Measurements from ENCODE around the gene CEP104.

The CEP104 gene

GRCh38 chr1:3869751-3870301, 12.8 kb upstream of the CEP104 start:
- DNase-seq = no peak

- no peak for DNase-seq
These were observed 11.5 kb upstream of the CEP104 start for GRCh38 chr1:3868464-3869006.

- DNase-seq = no peak
These were observed 8.7 kb upstream of the CEP104 start for GRCh38 chr1:3865606-3866160.

GRCh38 chr1:3864884-3865283, 7.9 kb upstream of the CEP104 start:
- DNase-seq = no peak

- peak in 31 of 56 donors; percentile 4 to 57 (median 31) for DNase-seq
These were observed 6.4 kb upstream of the CEP104 start for GRCh38 chr1:3863231-3863935.

- DNase-seq = peak in 47 of 56 donors; percentile 14 to 79 (median 41)
These were observed 1.4 kb upstream of the CEP104 start for GRCh38 chr1:3858231-3858981.

- DNase-seq = peak in 2 of 56 donors; percentile 42 to 57
These were observed 749 bp upstream of the CEP104 start for GRCh38 chr1:3857791-3858129.

- no peak for DNase-seq
These were observed 4.1 kb downstream of the CEP104 start for GRCh38 chr1:3852711-3853485.

- DNase-seq = no peak
These were observed 4.9 kb downstream of the CEP104 start for GRCh38 chr1:3852091-3852490.

GRCh38 chr1:3851292-3851691, 5.7 kb downstream of the CEP104 start:
- DNase-seq = no peak

GRCh38 chr1:3850857-3851256, 6.2 kb downstream of the CEP104 start:
- DNase-seq = no peak

GRCh38 chr1:3847081-3847480, 9.9 kb downstream of the CEP104 start:
- no peak for DNase-seq

- no peak for DNase-seq
These were observed 10.5 kb downstream of the CEP104 start for GRCh38 chr1:3846541-3846940.

- DNase-seq = no peak
These were observed 14.1 kb downstream of the CEP104 start for GRCh38 chr1:3842912-3843311.

GRCh38 chr1:3841491-3841890, 15.5 kb downstream of the CEP104 start:
- DNase-seq = no peak

- DNase-seq = no peak
These were observed 18.2 kb downstream of the CEP104 start for GRCh38 chr1:3838788-3839187.

GRCh38 chr1:3837685-3838084, 19.3 kb downstream of the CEP104 start:
- no peak for DNase-seq

GRCh38 chr1:3837200-3837599, 19.8 kb downstream of the CEP104 start:
- DNase-seq = no peak

GRCh38 chr1:3836421-3836820, 20.6 kb downstream of the CEP104 start:
- no peak for DNase-seq

GRCh38 chr1:3834701-3835100, 22.3 kb downstream of the CEP104 start:
- peak in 6 of 56 donors; percentile 4 to 22 (median 10) for DNase-seq

GRCh38 chr1:3831689-3832088, 25.3 kb downstream of the CEP104 start:
- no peak for DNase-seq

Data from nucleus accumbens (tissue), 56 donors.